SK-N-SH treated with all-trans-retinoic acid at 6 μM for 48 hours (cell line): ENCODE data around the gene ELFN2.

Source experiments
- ATAC-seq: fragments of 200-7000 bp; cut with Tn5 transposase; 3 replicates; pipeline ENCODE4 v1.9.1; 2020; ENCODE audit warnings: mild to moderate bottlenecking, moderate library complexity
- ARNTL ChIP-seq: fragments of 450-650 bp; formaldehyde crosslinking; IDR thresholded peaks from 2 replicates; pipeline ENCODE4 v1.5.0; 2020; ENCODE audit warnings: low read depth, mild to moderate bottlenecking, moderate library complexity, borderline replicate concordance
- BACH2 ChIP-seq: fragments of 250-450 bp; sonication (Bioruptor Pico); IDR thresholded peaks from 2 replicates; pipeline ENCODE4 v1.9.0; 2021; ENCODE audit warnings: mild to moderate bottlenecking, borderline replicate concordance
- ESRRG ChIP-seq: fragments of 250-450 bp; sonication (Bioruptor Pico); IDR thresholded peaks from 2 replicates; pipeline ENCODE4 v1.6.1; 2021; ENCODE audit warnings: mild to moderate bottlenecking
- GLIS3 ChIP-seq: fragments of 250-450 bp; sonication (Bioruptor Pico); IDR thresholded peaks from 2 replicates; pipeline ENCODE4 v1.5.0; 2020; ENCODE audit warnings: mild to moderate bottlenecking, moderate library complexity
- ISL1 ChIP-seq: fragments of 250-450 bp; sonication (Bioruptor Pico); IDR thresholded peaks from 2 replicates; pipeline ENCODE4 v2.1.2; 2022; ENCODE audit warnings: mild to moderate bottlenecking, moderate library complexity
- OSR1 ChIP-seq: fragments of 250-450 bp; sonication (Bioruptor Pico); IDR thresholded peaks from 2 replicates; pipeline ENCODE4 v1.8.0; 2022; ENCODE audit warnings: moderate library complexity, mild to moderate bottlenecking, inconsistent platforms
- PPARA ChIP-seq: fragments of 250-450 bp; sonication (Bioruptor Pico); IDR thresholded peaks from 2 replicates; pipeline ENCODE4 v1.5.0; 2020; ENCODE audit warnings: mild to moderate bottlenecking, borderline replicate concordance
- RARB ChIP-seq: fragments of 250-450 bp; sonication (Bioruptor Pico); IDR thresholded peaks from 2 replicates; pipeline ENCODE4 v1.8.0; 2021; ENCODE audit warnings: mild to moderate bottlenecking, moderate library complexity
- SNAI2 ChIP-seq: fragments of 250-450 bp; sonication (Bioruptor Pico); IDR thresholded peaks from 2 replicates; pipeline ENCODE4 v1.5.0; 2020; ENCODE audit warnings: mild to moderate bottlenecking, moderate library complexity
- TCF4 ChIP-seq: fragments of 250-450 bp; sonication (Bioruptor Pico); IDR thresholded peaks from 2 replicates; pipeline ENCODE4 v1.8.0; 2021; ENCODE audit warnings: mild to moderate bottlenecking, moderate library complexity, borderline replicate concordance
- ZC3H10 ChIP-seq: fragments of 250-450 bp; sonication (Bioruptor Pico); IDR thresholded peaks from 2 replicates; pipeline ENCODE4 v1.5.1; 2021; ENCODE audit warnings: mild to moderate bottlenecking, moderate library complexity
- ZFP3 ChIP-seq: fragments of 250-450 bp; sonication (Bioruptor Pico); IDR thresholded peaks from 2 replicates; pipeline ENCODE4 v1.5.0; 2020; ENCODE audit warnings: mild to moderate bottlenecking, moderate library complexity
- ZFP30 ChIP-seq: fragments of 450-650 bp; formaldehyde crosslinking; IDR thresholded peaks from 2 replicates; pipeline ENCODE4 v1.5.0; 2022; ENCODE audit warnings: mild to moderate bottlenecking, moderate library complexity
- ZNF565 ChIP-seq: fragments of 450-650 bp; formaldehyde crosslinking; conservative IDR thresholded peaks from 2 replicates; pipeline ENCODE4 v1.5.0; 2020; ENCODE audit warnings: low read depth, mild to moderate bottlenecking, moderate library complexity
- ZNF70 ChIP-seq: fragments of 450-650 bp; formaldehyde crosslinking; IDR thresholded peaks from 2 replicates; pipeline ENCODE4 v1.5.0; 2020; ENCODE audit warnings: mild to moderate bottlenecking, moderate library complexity
- ZNF8 ChIP-seq: fragments of 450-650 bp; formaldehyde crosslinking; IDR thresholded peaks from 2 replicates; pipeline ENCODE4 v1.5.0; 2020; ENCODE audit warnings: mild to moderate bottlenecking, moderate library complexity
- TF ChIP-seq, protein P1 (sequence below): fragments of 250-450 bp; sonication (Bioruptor Pico); IDR thresholded peaks from 2 replicates; pipeline ENCODE4 v1.5.0; 2020; ENCODE audit warnings: mild to moderate bottlenecking, moderate library complexity
- TF ChIP-seq, protein P2 (sequence below): fragments of 250-450 bp; sonication (Bioruptor Pico); IDR thresholded peaks from 2 replicates; pipeline ENCODE4 v1.8.0; 2021; ENCODE audit warnings: low read depth, mild to moderate bottlenecking, moderate library complexity, borderline replicate concordance
- TF ChIP-seq, protein P3 (sequence below): fragments of 250-450 bp; sonication (Bioruptor Pico); IDR thresholded peaks from 2 replicates; pipeline ENCODE4 v1.5.1; 2021; ENCODE audit warnings: mild to moderate bottlenecking, moderate library complexity
- TF ChIP-seq, protein P4 (sequence below): fragments of 250-450 bp; sonication (Bioruptor Pico); IDR thresholded peaks from 2 replicates; pipeline ENCODE4 v1.5.1; 2020; ENCODE audit warnings: low read depth, mild to moderate bottlenecking, moderate library complexity

Gene ELFN2

DNA sequence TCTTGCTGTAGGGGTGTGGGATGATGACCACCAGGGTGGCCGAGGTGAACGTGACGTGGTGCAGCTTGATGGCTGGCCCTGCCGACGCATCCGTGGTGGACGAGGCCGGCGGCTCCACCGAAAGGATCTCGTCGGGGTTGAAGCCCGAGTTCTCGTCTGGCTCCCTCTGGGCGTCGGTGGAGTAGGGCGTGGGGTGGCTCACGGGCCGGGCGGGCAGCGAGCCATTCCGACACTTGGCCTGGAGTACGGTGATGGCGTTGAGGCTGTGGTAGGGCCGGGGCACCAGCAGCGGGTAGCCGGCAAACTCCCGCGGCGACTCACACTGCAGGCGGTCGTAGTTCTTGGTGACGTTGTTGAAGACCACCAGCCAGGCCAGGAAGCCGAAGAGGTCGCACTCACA, 52.7 kb downstream of the ELFN2 start:
- ATAC-seq: no peak
- TF ChIP-seq ISL1 (CRISPR knock-in tag) (no peak), ESRRG (CRISPR knock-in tag) (no peak), ZNF8 (no peak), OSR1 (CRISPR knock-in tag) (no peak)
- TF ChIP-seq, protein P1, sequence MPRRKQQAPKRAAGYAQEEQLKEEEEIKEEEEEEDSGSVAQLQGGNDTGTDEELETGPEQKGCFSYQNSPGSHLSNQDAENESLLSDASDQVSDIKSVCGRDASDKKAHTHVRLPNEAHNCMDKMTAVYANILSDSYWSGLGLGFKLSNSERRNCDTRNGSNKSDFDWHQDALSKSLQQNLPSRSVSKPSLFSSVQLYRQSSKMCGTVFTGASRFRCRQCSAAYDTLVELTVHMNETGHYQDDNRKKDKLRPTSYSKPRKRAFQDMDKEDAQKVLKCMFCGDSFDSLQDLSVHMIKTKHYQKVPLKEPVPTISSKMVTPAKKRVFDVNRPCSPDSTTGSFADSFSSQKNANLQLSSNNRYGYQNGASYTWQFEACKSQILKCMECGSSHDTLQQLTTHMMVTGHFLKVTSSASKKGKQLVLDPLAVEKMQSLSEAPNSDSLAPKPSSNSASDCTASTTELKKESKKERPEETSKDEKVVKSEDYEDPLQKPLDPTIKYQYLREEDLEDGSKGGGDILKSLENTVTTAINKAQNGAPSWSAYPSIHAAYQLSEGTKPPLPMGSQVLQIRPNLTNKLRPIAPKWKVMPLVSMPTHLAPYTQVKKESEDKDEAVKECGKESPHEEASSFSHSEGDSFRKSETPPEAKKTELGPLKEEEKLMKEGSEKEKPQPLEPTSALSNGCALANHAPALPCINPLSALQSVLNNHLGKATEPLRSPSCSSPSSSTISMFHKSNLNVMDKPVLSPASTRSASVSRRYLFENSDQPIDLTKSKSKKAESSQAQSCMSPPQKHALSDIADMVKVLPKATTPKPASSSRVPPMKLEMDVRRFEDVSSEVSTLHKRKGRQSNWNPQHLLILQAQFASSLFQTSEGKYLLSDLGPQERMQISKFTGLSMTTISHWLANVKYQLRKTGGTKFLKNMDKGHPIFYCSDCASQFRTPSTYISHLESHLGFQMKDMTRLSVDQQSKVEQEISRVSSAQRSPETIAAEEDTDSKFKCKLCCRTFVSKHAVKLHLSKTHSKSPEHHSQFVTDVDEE (CRISPR knock-in tag): no peak

DNA sequence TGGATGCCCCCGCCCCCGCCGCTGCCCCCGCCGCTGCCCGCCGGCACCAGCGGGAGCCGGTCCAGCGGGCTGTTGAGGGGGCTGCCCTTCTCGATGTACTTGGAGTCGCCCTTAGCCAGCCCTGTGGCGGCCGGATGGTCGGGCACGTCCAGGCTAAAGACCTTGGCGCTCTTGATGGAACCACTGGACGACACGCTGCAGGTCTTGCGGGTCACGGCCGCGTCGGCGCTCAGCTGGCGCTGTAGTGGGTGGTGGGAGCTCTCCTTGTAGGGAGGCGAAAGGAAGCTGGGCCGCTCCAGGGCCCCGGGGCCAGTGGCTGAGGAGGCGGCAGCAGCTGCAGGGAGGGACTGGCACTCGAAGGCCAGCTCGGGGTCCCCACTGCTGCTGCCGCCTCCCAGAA, 53.8 kb downstream of the ELFN2 start:
- no peak for ATAC-seq
- no peak for TF ChIP-seq ZNF8
- TF ChIP-seq, protein P2, sequence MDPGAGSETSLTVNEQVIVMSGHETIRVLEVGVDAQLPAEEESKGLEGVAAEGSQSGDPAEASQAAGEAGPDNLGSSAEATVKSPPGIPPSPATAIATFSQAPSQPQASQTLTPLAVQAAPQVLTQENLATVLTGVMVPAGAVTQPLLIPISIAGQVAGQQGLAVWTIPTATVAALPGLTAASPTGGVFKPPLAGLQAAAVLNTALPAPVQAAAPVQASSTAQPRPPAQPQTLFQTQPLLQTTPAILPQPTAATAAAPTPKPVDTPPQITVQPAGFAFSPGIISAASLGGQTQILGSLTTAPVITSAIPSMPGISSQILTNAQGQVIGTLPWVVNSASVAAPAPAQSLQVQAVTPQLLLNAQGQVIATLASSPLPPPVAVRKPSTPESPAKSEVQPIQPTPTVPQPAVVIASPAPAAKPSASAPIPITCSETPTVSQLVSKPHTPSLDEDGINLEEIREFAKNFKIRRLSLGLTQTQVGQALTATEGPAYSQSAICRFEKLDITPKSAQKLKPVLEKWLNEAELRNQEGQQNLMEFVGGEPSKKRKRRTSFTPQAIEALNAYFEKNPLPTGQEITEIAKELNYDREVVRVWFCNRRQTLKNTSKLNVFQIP (CRISPR knock-in tag): no peak
- no peak for TF ChIP-seq PPARA (CRISPR knock-in tag)
- no peak for TF ChIP-seq ZNF565 (CRISPR knock-in tag)
- TF ChIP-seq ARNTL (CRISPR knock-in tag): no peak
- no peak for TF ChIP-seq OSR1 (CRISPR knock-in tag)

DNA sequence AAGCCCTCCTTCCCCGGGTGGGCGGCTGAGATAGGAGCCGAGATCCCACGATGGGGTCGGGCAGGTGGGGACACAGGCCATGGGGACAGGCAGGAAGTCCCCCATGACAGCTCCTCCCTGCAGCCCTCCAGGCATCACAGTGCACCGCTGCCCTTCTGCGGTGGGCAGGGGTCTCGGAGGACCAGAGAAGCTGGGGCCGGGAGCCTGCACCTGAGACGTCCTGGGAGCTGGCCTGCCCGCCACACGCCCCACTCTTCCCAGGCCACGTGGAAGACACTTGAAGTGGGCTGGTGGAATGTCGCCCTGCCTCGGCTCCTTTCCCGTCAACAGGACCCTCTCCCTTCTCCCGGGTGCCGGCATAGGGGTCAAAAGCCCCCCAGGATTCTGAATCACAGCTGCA, 55.4 kb downstream of the ELFN2 start:
- ATAC-seq: no peak
- TF ChIP-seq, protein P3, sequence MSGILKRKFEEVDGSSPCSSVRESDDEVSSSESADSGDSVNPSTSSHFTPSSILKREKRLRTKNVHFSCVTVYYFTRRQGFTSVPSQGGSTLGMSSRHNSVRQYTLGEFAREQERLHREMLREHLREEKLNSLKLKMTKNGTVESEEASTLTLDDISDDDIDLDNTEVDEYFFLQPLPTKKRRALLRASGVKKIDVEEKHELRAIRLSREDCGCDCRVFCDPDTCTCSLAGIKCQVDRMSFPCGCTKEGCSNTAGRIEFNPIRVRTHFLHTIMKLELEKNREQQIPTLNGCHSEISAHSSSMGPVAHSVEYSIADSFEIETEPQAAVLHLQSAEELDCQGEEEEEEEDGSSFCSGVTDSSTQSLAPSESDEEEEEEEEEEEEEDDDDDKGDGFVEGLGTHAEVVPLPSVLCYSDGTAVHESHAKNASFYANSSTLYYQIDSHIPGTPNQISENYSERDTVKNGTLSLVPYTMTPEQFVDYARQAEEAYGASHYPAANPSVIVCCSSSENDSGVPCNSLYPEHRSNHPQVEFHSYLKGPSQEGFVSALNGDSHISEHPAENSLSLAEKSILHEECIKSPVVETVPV (CRISPR knock-in tag): no peak
- TF ChIP-seq ZNF565 (CRISPR knock-in tag) (no peak), ZFP3 (CRISPR knock-in tag) (no peak), OSR1 (CRISPR knock-in tag) (no peak), BACH2 (no peak), GLIS3 (CRISPR knock-in tag) (no peak), ZFP30 (CRISPR knock-in tag) (no peak), ISL1 (CRISPR knock-in tag) (no peak)
- TF ChIP-seq, protein P2 (CRISPR knock-in tag): no peak

DNA sequence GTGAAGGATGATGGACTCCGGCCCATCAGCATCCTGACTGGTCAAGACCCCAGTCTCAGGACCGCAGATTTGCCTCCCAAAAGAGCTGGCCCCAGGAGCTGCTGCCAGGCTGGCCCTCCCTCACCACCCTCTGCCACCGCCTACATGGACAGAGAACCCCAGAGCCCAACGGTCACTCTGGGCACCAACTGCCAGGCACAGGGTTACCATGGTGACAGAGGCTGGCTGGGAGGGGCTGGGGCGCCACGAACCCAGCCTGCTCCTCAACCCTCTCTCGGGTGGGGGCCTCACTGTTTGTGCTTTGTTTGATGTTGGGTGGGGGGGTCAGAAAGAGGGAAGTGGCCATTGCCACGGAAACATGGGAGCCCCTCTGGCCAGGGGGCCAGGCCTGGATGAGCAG, 55.8 kb downstream of the ELFN2 start:
- ATAC-seq: no peak; the same call in 2 of the 3 replicates
- TF ChIP-seq GLIS3 (CRISPR knock-in tag): no peak
- TF ChIP-seq, protein P4, sequence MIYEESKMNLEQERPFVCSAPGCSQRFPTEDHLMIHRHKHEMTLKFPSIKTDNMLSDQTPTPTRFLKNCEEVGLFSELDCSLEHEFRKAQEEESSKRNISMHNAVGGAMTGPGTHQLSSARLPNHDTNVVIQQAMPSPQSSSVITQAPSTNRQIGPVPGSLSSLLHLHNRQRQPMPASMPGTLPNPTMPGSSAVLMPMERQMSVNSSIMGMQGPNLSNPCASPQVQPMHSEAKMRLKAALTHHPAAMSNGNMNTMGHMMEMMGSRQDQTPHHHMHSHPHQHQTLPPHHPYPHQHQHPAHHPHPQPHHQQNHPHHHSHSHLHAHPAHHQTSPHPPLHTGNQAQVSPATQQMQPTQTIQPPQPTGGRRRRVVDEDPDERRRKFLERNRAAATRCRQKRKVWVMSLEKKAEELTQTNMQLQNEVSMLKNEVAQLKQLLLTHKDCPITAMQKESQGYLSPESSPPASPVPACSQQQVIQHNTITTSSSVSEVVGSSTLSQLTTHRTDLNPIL (CRISPR knock-in tag): no peak
- no peak for TF ChIP-seq ZFP3 (CRISPR knock-in tag)
- TF ChIP-seq ZFP30 (CRISPR knock-in tag): no peak
- TF ChIP-seq RARB (CRISPR knock-in tag): no peak
- no peak for TF ChIP-seq SNAI2 (CRISPR knock-in tag)
- TF ChIP-seq BACH2: no peak
- TF ChIP-seq, protein P2 (CRISPR knock-in tag): no peak
- no peak for TF ChIP-seq TCF4 (CRISPR knock-in tag)
- TF ChIP-seq ZC3H10 (CRISPR knock-in tag): no peak
- TF ChIP-seq, protein P1 (CRISPR knock-in tag): no peak
- TF ChIP-seq ISL1 (CRISPR knock-in tag): no peak
- no peak for TF ChIP-seq ESRRG (CRISPR knock-in tag)
- no peak for TF ChIP-seq ZNF70 (CRISPR knock-in tag)
- TF ChIP-seq, protein P3 (CRISPR knock-in tag): no peak
